ENCODE measurements around the gene GANC. TPM values are rescaled to one million over a fixed set of nuclear protein-coding genes. Genes with fewer than 3 reads are reported as not detected.

The GANC gene
- total and polyA plus RNA-seq, 9 of the 15 experiments (the other 6 are each of a cell fraction or from before 2014, with no cell fraction given) = 10.9 to 19.0 (median 14.5) TPM

- TF ChIP-seq ZNF318 (IDR thresholded peaks at IDR 0.05; ENCODE audit: borderline replicate concordance in 1 of 2, low read depth in 1 of 2) (peak in 1 of 2 experiments; percentile 78; a peak in 2 of 4 replicates), GTF2A2 (tag; IDR thresholded peaks at IDR 0.05) (no peak), ZC3H11A (IDR thresholded peaks at IDR 0.05; ENCODE audit: low read depth, low read length) (no peak), MAFF (IDR thresholded peaks at IDR 0.05; ENCODE audit: low read length) (no peak), SNAPC5 (CRISPR knock-in tag; IDR thresholded peaks at IDR 0.05) (no peak), PRDM10 (IDR thresholded peaks at IDR 0.05; ENCODE audit: partially characterized antibody) (peak; percentile 89), HDAC6 (IDR thresholded peaks at IDR 0.05; ENCODE audit: low read depth, low read length) (peak; percentile 58; the same call in 1 of the 2 replicates), KDM1A (IDR thresholded peaks at IDR 0.05) (no peak), MCM2 (IDR thresholded peaks at IDR 0.05; ENCODE audit: low read depth) (no peak), GABPA (tag; conservative IDR thresholded peaks at IDR 0.05; ENCODE audit: low read depth) (peak; percentile 96), RBM15 (IDR thresholded peaks at IDR 0.05; ENCODE audit: insufficient read depth, low read length) (no peak), ZNF395 (CRISPR knock-in tag; IDR thresholded peaks at IDR 0.05) (0 out of 2 replicates have a peak, but pooled peaks have one; percentile 19)
Observed at GRCh38 chr15:42272939-42273899, at the start of gene GANC, which contains the start of gene TMEM87A (continued).
